ENCODE measurements around the gene BORCS8. TPM values are rescaled to one million over a fixed set of nuclear protein-coding genes. Genes with fewer than 3 reads are reported as not detected.
A peak's percentile ranks its signal among the peaks of the same experiment; 100 is the strongest.

BORCS8 gene
- total RNA-seq, 2 donors from 2014 or later = 27.8 to 27.9 TPM

DNA sequence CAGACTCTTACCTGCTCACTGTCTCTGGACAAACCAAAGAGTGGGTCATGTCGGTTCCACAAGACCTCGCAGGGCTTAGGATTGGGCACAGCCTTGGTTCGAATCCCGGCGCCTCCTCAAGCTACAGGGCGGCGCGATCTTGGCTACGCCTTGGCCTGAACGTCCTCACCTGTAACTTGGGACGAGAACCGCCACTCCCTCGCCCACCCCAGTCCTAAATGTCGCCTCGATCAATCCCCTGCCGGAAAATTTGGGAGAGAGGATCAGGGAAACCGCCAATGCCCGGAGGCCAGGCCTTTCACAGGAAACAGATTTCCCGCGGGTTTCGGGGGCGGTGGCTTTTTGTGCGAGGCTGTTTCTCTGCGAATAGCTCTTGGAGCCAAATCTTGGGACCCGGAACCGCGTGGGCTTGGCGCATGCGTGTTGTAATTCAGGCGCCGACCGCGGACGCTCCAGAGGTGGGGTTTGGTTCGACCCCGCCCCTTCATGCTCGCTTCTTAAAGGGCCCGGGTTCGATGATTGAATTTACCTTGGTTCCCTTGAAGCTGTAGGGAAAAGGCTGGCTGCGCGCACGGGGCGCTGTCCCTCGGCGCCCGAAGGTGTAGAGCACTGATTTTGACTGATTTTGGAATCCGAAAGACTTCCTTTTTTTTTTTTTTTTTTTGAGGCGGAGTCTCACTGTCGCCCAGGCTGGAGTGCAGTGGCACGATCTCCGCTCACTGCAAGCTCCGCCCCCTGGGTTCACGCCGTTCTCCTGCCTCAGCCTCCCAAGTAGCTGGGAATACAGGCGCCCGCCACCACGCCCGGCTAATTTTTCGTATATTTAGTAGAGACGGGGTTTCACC, 11.3 kb upstream of the BORCS8 start, which contains the start of gene NR2C2AP:
Gene NR2C2AP (minus strand): TSS at position 403 of the 845 bp plus-strand sequence. CDS start 354 bp downstream, at position 49.
- no peaks in the 10 kb centered on the region for H3K4me1 ChIP-seq
- intact Hi-C loops (cut with DNase I) = no loop called here
- H3K27me3 ChIP-seq = no peaks in the 10 kb centered on the region
- peak within 1 kb of the TSS; percentile 75 to 98 for H3K9ac ChIP-seq (ENCODE audit: low read depth in 2 of 2, low read length in 2 of 2)
- TF ChIP-seq CTCF (IDR thresholded peaks at IDR 0.05) = no peak
- no peaks in the 10 kb centered on the region for H3K9me3 ChIP-seq
- H3K4me3 ChIP-seq = peak within 1 kb of the TSS; percentile 86
- peak; percentile 96 for DNase-seq
- H3K27ac ChIP-seq = peak within 1 kb of the TSS; percentile 68
- peaks cover 5% of the 10 kb centered on the region for H3K36me3 ChIP-seq

GRCh38 chr19:19202707-19203011, 10.7 kb upstream of the BORCS8 start:
- intact Hi-C loops (cut with DNase I) = no loop called here
- H3K4me1 ChIP-seq = no peaks in the 10 kb centered on the region
- TF ChIP-seq CTCF (IDR thresholded peaks at IDR 0.05) = no peak

GRCh38 chr19:19201697-19202630, 10.0 kb upstream of the BORCS8 start:
- Histone ChIP-seq H3K4me1 (no peaks in the 10 kb centered on the region), H3K4me3 (peak overlapping the region; percentile 86), H3K9ac (ENCODE audit: low read depth in 2 of 2, low read length in 2 of 2) (peak overlapping the region; percentile 75 to 98), H3K27me3 (no peaks in the 10 kb centered on the region), H3K36me3 (peaks cover 6% of the 10 kb centered on the region), H3K27ac (no peak overlapping the region), H3K9me3 (no peaks in the 10 kb centered on the region)
- no peak for DNase-seq
- TF ChIP-seq CTCF (IDR thresholded peaks at IDR 0.05) = no peak
- intact Hi-C loops (cut with DNase I) = no loop called here

More at GRCh38 chr19:19202707-19203011, 10.7 kb upstream of the BORCS8 start:
- Histone ChIP-seq H3K9me3 (no peaks in the 10 kb centered on the region), H3K4me3 (peak overlapping the region; percentile 86), H3K36me3 (peaks cover 6% of the 10 kb centered on the region), H3K27me3 (no peaks in the 10 kb centered on the region), H3K9ac (ENCODE audit: low read depth in 2 of 2, low read length in 2 of 2) (peak overlapping the region; percentile 75 to 98), H3K27ac (peak overlapping the region; percentile 68)
- no peak for DNase-seq

DNA sequence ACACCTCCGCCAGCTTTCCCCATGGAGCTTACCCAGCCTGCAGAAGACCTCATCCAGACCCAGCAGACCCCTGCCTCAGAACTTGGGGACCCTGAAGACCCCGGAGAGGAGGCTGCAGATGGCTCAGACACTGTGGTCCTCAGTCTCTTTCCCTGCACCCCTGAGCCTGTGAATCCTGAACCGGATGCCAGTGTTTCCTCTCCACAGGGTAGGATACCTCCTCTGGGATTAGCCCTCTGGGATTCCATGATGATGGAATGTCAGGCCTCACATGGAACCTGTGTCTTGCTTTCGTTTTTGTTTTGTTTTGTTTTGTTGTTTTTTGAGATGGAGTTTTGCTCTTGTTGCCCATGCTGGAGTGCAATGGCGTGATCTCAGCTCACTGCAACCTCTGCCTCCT, 2.0 kb upstream of the BORCS8 start:
- Histone ChIP-seq H3K36me3 (peaks cover 6% of the 10 kb centered on the region), H3K27me3 (no peaks in the 10 kb centered on the region), H3K27ac (no peak overlapping the region), H3K9ac (ENCODE audit: low read depth in 2 of 2, low read length in 2 of 2) (peak overlapping the region in 1 of 2 donors; percentile 34), H3K4me3 (no peak overlapping the region), H3K9me3 (no peaks in the 10 kb centered on the region), H3K4me1 (peaks cover 18% of the 10 kb centered on the region)
- no peak for DNase-seq
- intact Hi-C loops (cut with DNase I) = no loop called here
- no peak for TF ChIP-seq CTCF (IDR thresholded peaks at IDR 0.05)

DNA sequence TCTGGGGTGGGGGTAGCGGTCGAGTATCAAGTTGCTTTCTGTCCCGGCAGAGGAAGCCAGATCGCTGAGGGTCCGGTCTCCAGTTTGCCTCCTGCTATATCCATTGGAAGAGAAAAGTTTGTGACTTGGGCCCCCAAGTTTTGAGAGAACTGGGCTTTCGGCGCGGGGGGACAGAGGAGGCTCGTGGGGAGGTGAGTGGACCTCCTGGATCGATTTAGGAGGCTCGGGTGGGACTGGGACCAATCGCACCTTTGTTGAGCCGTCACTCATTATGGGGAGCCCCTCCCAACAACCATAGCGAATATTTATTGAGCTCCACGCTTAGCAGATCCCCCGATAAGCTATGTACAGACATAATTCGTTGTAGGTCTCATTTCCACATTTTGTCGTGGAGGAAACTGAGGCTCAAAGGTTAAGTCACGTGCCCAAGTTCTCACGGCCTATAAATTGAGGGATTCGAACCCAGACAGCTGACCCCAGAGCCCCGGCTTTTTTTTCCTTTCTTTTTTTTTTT, 1.0 kb upstream of the BORCS8 start:
- H3K36me3 ChIP-seq = no peaks in the 10 kb centered on the region
- peak overlapping the region; percentile 100 for H3K27ac ChIP-seq
- H3K4me1 ChIP-seq = peaks cover 18% of the 10 kb centered on the region
- TF ChIP-seq CTCF (IDR thresholded peaks at IDR 0.05) = no peak
- H3K9ac ChIP-seq (ENCODE audit: low read depth in 2 of 2, low read length in 2 of 2) = peak overlapping the region; percentile 84 to 97
- intact Hi-C loops (cut with DNase I) = no loop called here
- H3K9me3 ChIP-seq = no peaks in the 10 kb centered on the region
- no peak for DNase-seq
- H3K4me3 ChIP-seq = peak overlapping the region; percentile 97
- H3K27me3 ChIP-seq = no peaks in the 10 kb centered on the region
